GM21381 (cell line): ENCODE data around the gene TRO.

Experiments used
- ATAC-seq: cut with Tn5 transposase; IDR thresholded peaks from one replicate; pipeline ENCODE4 v1.9.1; 2021; ENCODE audit warnings: mild to moderate bottlenecking, moderate library complexity; ENCODE audit not compliant: unreplicated experiment

The TRO gene, protein sequence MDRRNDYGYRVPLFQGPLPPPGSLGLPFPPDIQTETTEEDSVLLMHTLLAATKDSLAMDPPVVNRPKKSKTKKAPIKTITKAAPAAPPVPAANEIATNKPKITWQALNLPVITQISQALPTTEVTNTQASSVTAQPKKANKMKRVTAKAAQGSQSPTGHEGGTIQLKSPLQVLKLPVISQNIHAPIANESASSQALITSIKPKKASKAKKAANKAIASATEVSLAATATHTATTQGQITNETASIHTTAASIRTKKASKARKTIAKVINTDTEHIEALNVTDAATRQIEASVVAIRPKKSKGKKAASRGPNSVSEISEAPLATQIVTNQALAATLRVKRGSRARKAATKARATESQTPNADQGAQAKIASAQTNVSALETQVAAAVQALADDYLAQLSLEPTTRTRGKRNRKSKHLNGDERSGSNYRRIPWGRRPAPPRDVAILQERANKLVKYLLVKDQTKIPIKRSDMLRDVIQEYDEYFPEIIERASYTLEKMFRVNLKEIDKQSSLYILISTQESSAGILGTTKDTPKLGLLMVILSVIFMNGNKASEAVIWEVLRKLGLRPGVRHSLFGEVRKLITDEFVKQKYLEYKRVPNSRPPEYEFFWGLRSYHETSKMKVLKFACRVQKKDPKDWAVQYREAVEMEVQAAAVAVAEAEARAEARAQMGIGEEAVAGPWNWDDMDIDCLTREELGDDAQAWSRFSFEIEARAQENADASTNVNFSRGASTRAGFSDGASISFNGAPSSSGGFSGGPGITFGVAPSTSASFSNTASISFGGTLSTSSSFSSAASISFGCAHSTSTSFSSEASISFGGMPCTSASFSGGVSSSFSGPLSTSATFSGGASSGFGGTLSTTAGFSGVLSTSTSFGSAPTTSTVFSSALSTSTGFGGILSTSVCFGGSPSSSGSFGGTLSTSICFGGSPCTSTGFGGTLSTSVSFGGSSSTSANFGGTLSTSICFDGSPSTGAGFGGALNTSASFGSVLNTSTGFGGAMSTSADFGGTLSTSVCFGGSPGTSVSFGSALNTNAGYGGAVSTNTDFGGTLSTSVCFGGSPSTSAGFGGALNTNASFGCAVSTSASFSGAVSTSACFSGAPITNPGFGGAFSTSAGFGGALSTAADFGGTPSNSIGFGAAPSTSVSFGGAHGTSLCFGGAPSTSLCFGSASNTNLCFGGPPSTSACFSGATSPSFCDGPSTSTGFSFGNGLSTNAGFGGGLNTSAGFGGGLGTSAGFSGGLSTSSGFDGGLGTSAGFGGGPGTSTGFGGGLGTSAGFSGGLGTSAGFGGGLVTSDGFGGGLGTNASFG (N-terminal part only)

DNA sequence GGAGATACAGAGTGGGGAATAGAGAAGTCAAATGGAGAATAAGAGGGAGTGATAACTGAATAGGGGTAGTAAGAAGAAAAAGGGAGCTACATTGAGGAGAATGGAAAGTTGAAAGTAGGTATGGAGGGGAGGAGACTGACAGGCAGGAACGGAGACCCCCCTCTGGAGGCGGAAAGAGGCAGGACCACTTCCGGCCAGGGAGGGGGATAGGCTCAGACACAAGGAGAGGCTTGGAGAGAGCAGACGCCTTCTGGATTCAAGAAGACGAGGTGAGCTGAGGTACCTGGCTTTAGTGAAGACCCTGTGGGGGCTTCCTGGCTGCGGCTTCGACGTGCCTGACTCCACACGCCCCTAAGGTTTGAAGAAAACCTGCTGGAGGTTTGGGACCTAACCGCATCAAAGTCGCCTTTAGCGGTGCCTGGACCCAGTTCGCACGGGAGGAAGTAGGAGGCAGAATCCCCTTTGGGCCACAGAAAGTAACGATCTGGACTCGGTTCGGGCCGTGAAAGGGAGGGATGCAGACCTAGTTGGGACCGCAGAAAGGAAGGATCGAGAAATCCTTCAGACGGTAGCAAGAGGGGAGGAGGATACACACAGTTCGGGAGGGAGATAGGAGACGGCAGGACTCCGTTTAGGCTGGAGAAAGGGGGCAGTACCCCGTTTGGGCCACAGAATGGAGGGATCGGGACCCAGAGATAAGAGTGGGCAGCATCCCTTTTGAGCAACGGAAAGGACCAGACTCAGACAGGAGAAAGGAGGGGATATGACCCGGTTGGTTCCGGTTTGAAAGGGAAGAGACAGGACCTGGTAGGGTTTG, at the start of gene TRO:
Gene TRO (plus strand): TSS at position 215 of the 817 bp plus-strand sequence. CDS start 1,423 bp downstream, outside the sequence.
- no peak for ATAC-seq

DNA sequence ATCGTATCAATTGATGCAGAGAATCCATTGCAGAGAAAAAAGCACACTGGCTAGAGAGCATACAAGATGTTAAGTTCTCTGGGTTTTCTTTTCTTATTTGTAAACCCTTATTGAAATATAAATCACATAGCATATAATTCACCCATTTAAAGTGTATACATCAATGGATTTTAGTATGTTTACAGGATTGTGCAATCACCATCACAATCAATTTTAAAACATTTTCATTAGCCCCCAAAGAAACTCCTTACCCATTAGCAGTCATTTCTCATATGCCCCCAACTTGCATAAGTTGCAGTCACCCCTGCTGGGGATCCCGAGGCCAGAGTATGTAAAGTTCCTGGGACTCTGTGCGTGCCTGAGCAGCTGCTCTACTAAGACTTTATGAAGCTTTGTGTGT, 34.9 kb upstream of the TRO start:
- ATAC-seq: no peak

- ATAC-seq: no peak
These were observed 29.1 kb upstream of the TRO start for GRCh38 chrX:54891573-54891972.

- ATAC-seq: no peak
These were observed 26.5 kb upstream of the TRO start for GRCh38 chrX:54894159-54894558.

- no peak for ATAC-seq
These were observed 10.7 kb upstream of the TRO start for GRCh38 chrX:54909941-54910340.

DNA sequence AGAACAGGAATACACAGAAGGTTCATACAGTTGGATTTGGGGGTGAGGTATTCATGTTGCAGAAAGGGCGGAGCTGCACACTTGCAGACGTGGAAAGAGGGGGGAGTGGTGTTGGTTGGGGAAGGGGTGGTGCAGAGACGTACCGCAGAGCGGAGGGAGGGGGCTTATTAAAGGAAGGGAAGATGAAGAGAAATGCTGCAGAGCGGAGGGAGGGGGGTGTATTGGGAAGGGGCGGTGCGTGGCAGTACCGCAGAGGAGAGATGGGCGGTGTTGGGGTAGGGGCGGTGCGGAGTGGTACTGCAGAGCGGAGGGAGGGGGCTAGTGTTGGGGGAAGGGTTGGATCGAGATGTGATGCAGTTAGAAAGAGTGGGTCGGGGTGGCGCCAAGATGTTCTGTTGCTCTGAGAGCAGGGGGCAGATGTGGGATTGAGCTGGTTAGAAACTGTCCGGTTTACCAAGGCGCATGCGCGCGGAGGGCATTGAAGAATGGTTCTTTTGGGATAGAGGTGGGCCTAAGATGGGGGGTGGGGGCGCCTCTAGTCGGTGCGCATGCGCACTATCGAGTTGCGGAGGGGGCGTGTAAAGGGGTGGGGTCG, 900 bp downstream of the TRO start:
- ATAC-seq: peak; percentile 58

DNA sequence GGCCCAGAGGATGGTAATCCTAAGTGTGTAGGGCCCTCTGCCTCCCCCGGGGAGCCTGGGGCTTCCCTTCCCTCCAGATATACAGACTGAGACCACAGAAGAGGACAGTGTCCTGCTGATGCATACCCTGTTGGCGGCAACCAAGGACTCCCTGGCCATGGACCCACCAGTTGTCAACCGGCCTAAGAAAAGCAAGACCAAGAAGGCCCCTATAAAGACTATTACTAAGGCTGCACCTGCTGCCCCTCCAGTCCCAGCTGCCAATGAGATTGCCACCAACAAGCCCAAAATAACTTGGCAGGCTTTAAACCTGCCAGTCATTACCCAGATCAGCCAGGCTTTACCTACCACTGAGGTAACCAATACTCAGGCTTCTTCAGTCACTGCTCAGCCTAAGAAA, 1.9 kb downstream of the TRO start:
- no peak for ATAC-seq

DNA sequence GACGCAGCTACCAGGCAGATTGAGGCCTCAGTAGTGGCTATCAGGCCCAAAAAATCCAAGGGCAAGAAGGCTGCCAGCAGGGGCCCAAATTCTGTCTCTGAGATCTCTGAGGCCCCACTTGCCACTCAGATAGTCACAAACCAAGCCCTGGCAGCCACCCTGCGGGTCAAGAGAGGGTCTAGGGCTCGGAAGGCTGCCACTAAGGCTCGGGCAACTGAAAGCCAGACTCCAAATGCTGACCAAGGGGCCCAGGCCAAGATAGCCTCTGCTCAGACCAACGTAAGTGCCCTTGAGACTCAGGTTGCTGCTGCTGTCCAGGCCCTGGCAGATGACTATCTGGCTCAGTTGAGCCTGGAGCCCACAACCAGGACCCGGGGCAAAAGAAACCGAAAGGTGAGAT, 2.8 kb downstream of the TRO start:
- ATAC-seq: no peak

DNA sequence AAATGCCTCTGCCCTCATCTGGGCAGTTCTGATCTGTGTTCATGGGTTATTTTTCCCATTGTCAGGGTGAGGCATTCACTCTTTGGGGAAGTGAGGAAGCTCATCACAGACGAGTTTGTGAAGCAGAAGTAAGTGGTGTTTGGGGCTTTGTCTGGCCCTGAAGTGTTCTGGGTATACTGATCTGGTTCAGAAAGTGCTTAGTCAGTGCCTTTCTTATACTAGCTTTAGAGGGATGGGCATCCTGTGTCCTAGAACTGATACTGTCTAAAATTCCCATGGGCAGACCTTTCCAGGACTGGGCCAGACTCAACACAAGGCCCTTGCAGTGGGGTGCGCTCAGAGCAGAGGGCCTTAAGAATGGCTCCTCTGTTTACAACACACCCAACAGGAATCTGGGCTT, 6.4 kb downstream of the TRO start:
- ATAC-seq: no peak

GRCh38 chrX:54928876-54929275, 8.3 kb downstream of the TRO start:
- ATAC-seq: no peak

DNA sequence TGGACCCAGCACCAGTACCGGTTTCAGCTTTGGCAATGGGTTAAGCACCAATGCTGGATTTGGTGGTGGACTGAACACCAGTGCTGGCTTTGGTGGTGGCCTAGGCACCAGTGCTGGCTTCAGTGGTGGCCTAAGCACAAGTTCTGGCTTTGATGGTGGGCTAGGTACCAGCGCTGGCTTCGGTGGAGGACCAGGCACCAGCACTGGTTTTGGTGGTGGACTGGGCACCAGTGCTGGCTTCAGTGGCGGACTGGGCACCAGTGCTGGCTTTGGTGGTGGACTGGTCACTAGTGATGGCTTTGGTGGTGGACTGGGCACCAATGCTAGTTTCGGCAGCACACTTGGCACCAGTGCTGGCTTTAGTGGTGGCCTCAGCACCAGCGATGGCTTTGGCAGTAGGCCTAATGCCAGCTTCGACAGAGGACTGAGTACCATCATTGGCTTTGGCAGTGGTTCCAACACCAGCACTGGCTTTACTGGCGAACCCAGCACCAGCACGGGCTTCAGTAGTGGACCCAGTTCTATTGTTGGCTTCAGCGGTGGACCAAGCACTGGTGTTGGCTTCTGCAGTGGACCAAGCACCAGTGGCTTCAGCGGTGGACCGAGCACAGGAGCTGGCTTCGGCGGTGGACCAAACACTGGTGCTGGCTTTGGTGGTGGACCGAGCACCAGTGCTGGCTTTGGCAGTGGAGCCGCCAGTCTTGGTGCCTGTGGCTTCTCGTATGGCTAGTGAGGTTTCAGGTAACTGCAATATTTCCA, 9.8 kb downstream of the TRO start:
- no peak for ATAC-seq

DNA sequence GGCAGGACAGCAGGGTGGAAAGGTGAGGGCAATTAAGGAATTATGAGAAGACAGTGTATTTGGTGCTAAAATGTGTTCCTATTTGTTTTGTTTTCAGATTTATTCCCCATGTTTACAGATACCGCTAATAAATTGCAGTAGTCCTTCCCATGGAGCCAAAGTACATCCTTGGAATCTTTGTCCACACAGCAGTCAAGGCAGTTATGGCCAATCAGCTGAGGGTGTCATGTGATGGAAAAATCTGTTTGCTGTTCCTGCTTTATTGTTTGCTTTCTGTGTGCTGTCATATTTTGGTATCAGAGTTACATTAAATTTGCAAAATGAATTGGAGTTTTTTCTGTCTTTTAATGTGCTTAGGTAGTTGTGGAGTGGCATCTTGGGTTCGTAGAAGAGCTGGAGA, 10.5 kb downstream of the TRO start:
- no peak for ATAC-seq

GRCh38 chrX:54933150-54933826, 12.7 kb downstream of the TRO start:
- no peak for ATAC-seq

- no peak for ATAC-seq
These were observed 13.4 kb downstream of the TRO start for GRCh38 chrX:54934058-54934457.

GRCh38 chrX:54934890-54935289, 14.3 kb downstream of the TRO start:
- ATAC-seq: no peak

DNA sequence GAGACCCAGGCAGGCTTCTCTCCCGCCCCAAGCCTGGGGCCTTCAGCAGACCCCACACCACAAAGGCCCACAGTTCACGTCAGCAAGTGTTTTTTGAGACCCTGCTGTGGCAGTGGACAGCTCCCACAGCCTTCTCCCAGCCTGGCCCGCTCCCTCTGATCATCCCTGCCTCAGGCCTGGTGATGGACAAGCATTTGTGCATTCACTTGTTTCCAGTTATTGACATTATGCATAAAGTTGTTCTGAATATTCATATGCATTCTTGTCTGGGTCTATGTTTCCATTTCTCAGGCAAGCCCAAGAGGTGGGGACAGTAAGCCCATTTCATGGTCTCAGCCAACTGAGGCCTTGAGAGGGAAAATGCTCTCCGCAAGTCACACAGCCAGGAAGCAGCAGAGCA, 14.7 kb downstream of the TRO start:
- ATAC-seq: no peak

DNA sequence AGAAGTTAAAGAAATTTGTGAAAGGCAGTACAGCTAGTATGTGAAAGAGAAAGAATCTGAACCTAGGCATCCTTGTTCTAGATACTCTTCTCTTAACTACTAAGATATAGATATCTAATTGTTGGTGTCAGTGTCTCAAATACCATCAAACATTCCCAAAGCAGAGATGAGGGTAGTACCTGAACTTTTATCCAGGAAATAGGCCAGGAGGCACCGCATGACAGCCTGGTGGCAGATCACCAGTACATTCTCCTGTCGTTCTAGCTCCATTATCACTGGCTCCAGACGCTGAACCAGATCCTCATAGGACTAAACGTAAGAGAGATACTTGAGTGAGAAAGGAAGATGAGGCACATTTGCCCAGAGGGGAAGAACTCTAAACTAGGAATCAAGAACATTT, 16.8 kb downstream of the TRO start:
- ATAC-seq: no peak

- ATAC-seq: no peak
These were observed 24.2 kb downstream of the TRO start for GRCh38 chrX:54944816-54945215.

DNA sequence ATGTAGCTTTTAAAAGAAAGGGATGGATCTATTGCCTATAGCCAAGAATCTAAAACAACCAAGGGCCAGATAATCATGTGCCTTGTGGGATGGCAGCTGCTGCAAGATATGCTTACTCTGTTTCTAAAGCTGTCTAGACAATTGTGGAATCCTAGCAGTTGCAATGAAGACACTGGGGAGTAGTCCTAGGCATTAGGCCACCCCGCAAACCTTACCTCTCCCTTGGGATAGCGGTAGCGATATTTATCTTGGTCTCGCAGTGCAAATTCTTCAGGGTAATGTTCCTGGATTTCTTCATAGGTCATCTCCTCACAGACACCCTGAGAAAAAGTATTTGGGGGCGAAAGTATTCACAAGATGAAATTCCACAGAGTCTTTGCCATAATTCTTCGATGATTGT, 24.6 kb downstream of the TRO start:
- ATAC-seq: no peak
